Left lung (tissue), 10 donors: Measurements from ENCODE around the gene ZNF274. TPM values are rescaled to one million over a fixed set of nuclear protein-coding genes. Genes with fewer than 3 reads are reported as not detected.

Experiments
- ATAC-seq: fragments of 200-7000 bp; cut with Tn5 transposase; one replicate; pipeline ENCODE4 v1.9.1; 2020; ENCODE audit warnings: moderate library complexity
- DNase-seq, 4 donors: peaks; one replicate each; pipeline ENCODE4 v3.0.0-alpha.2; 2013 to 2020
- H3K27ac ChIP-seq, 2 donors: fragments of 200-600 bp; sonication (generic) in 1 of 2; one replicate each; pipeline versions ENCODE4 v1.5.0 to v1.8.0; 2020 to 2021
- H3K27me3 ChIP-seq, 2 donors: fragments of 200-600 bp; sonication (generic) in 1 of 2; one replicate each; pipeline versions ENCODE4 v1.5.0 to v1.8.0; 2020 to 2021
- H3K36me3 ChIP-seq, 2 donors: fragments of 200-600 bp; sonication (generic) in 1 of 2; one replicate each; pipeline versions ENCODE4 v1.5.0 to v1.8.0; 2020 to 2021
- H3K4me1 ChIP-seq, 2 donors: fragments of 200-600 bp; one replicate each; pipeline ENCODE4 v1.8.0; 2021
- H3K4me3 ChIP-seq, 2 donors: fragments of 200-600 bp; sonication (generic) in 1 of 2; one replicate each; pipeline versions ENCODE4 v1.5.0 to v1.8.0; 2020 to 2021; ENCODE audit warnings: mild to moderate bottlenecking in 1 of 2
- H3K9me3 ChIP-seq, 2 donors: fragments of 200-600 bp; sonication (generic) in 1 of 2; one replicate each; pipeline versions ENCODE4 v1.5.0 to v1.8.0; 2020 to 2021
- CTCF ChIP-seq, 2 donors: fragments of 200-600 bp; sonication (generic) in 1 of 2; IDR thresholded peaks; one replicate each; pipeline versions ENCODE4 v1.5.0 to v1.8.0; 2021; ENCODE audit warnings: antibody characterized with exemption in 2 of 2
- intact Hi-C, 2 donors: fragments of 100-400 bp; cut with DNase I; formaldehyde crosslinking; loops; one replicate each; pipeline versions ENCODE4 v1.11.2 to v1.14.2; 2022
- polyA plus RNA-seq, 6 donors: library from polyadenylated mRNA; unstranded; fragments of 120-200 nt; gene quantifications; one replicate each; pipeline ENCODE4 v1.2.1, GENCODE V29; 2013; ENCODE audit not compliant: insufficient read length in 6 of 6
- total RNA-seq, 2 donors: library from RNA; stranded (reverse); fragmentation: NEBNext Ultra II Directional; extraction: Animal tissue kit (Norgen Biotek cat#: 25700); gene quantifications; one replicate each; pipeline ENCODE4 v1.2.1, GENCODE V29; 2021
- donor health status: DM: no; HTN: yes; CAD: no.
- donor health status: DM: no; HTN: no; CAD: no.

ZNF274 gene
- total and polyA plus RNA-seq, 8 donors = 18.7 to 25.9 (median 21.8) TPM

GRCh38 chr19:58261968-58262921 is 79.4 kb downstream of the ZNF274 start:
- DNase-seq = no peak
- H3K4me3 ChIP-seq = no peak overlapping the region
- intact Hi-C loops = no loop called here
- peaks cover 32 to 99% of the 10 kb centered on the region in 2 donors for H3K9me3 ChIP-seq
- no peak overlapping the region for H3K27ac ChIP-seq
- no peak for ATAC-seq
- H3K36me3 ChIP-seq = peaks cover 0 to 100% of the 10 kb centered on the region in 2 donors
- TF ChIP-seq CTCF (IDR thresholded peaks at IDR 0.05) = no peak
- H3K4me1 ChIP-seq = no peaks in the 10 kb centered on the region
- no peaks in the 10 kb centered on the region for H3K27me3 ChIP-seq

GRCh38 chr19:58262922-58263296 is 80.0 kb downstream of the ZNF274 start:
- Histone ChIP-seq H3K36me3 (peaks cover 0 to 99% of the 10 kb centered on the region in 2 donors), H3K4me1 (no peaks in the 10 kb centered on the region), H3K9me3 (peaks cover 32 to 99% of the 10 kb centered on the region in 2 donors), H3K27ac (no peak overlapping the region), H3K27me3 (no peaks in the 10 kb centered on the region), H3K4me3 (no peak overlapping the region)
- DNase-seq (no peak), ATAC-seq (no peak)
- TF ChIP-seq CTCF (IDR thresholded peaks at IDR 0.05) = no peak
- intact Hi-C loops = no loop called here

Other genes with a start within 250 kb of the ZNF274 start
- 1 to 10 TPM; 8.0 to 9.4 TPM for gene ZNF418, start 247.7 kb upstream of the ZNF274 start, total RNA-seq
- 10 to 100 TPM; 27.6 to 43.6 (median 37.0) TPM for gene ZNF418, start 247.7 kb upstream of the ZNF274 start, polyA plus RNA-seq
- 1 to 10 TPM; 3.9 to 4.2 TPM for gene ZNF256, start 235.4 kb upstream of the ZNF274 start, total RNA-seq
- 10 to 100 TPM in 5 of 6 donors, 1 to 10 TPM in 1; 8.5 to 12.1 (median 10.6) TPM for gene ZNF256, start 235.4 kb upstream of the ZNF274 start, polyA plus RNA-seq
- 1 to 10 TPM in 1 of 2 donors, under 1 TPM in 1; 0.55 to 1.6 TPM for gene C19orf18, start 208.5 kb upstream of the ZNF274 start, total RNA-seq
- gene C19orf18, start 208.5 kb upstream of the ZNF274 start, polyA plus RNA-seq = 1 to 10 TPM; 2.3 to 5.7 (median 3.9) TPM
- gene ZNF606, start 180.2 kb upstream of the ZNF274 start, total RNA-seq = 10 to 100 TPM; 11.4 to 13.3 TPM
- gene ZNF606, start 180.2 kb upstream of the ZNF274 start, polyA plus RNA-seq = 10 to 100 TPM; 28.9 to 34.6 (median 31.3) TPM
- under 1 TPM in 1 of 2 donors, not detected in 1; 0.47 TPM for gene ZSCAN1, start 149.0 kb upstream of the ZNF274 start, total RNA-seq
- gene ZSCAN1, start 149.0 kb upstream of the ZNF274 start, polyA plus RNA-seq = 1 to 10 TPM; 1.4 to 3.4 (median 2.4) TPM
- gene ZNF135, start 123.8 kb upstream of the ZNF274 start, total RNA-seq = 1 to 10 TPM; 3.3 to 4.9 TPM
- gene ZNF135, start 123.8 kb upstream of the ZNF274 start, polyA plus RNA-seq = 10 to 100 TPM; 22.3 to 32.6 (median 29.0) TPM
- 10 to 100 TPM; 32.7 to 58.1 TPM for gene ZSCAN18, start 84.8 kb upstream of the ZNF274 start, total RNA-seq
- 10 to 100 TPM; 78.0 to 91.1 (median 84.7) TPM for gene ZSCAN18, start 84.8 kb upstream of the ZNF274 start, polyA plus RNA-seq
- 10 to 100 TPM in 1 of 2 donors, 1 to 10 TPM in 1; 7.9 to 11.7 TPM for gene ZNF329, start 32.3 kb upstream of the ZNF274 start, total RNA-seq
- gene ZNF329, start 32.3 kb upstream of the ZNF274 start, polyA plus RNA-seq = 10 to 100 TPM; 19.6 to 22.9 (median 21.0) TPM
- 10 to 100 TPM; 23.8 to 25.4 TPM for gene ZNF544, start 45.9 kb downstream of the ZNF274 start, total RNA-seq
- 10 to 100 TPM; 32.8 to 45.7 (median 38.5) TPM for gene ZNF544, start 45.9 kb downstream of the ZNF274 start, polyA plus RNA-seq
- gene ZNF8, start 95.9 kb downstream of the ZNF274 start, total RNA-seq = 1 to 10 TPM; 5.5 TPM
- 10 to 100 TPM in 3 of 6 donors, 1 to 10 TPM in 3; 9.4 to 10.6 (median 10.1) TPM for gene ZNF8, start 95.9 kb downstream of the ZNF274 start, polyA plus RNA-seq
- 10 to 100 TPM; 25.4 to 31.9 TPM for gene ERVK3-1, start 122.3 kb downstream of the ZNF274 start, total RNA-seq
- 10 to 100 TPM; 46.8 to 52.5 (median 49.4) TPM for gene ERVK3-1, start 122.3 kb downstream of the ZNF274 start, polyA plus RNA-seq
- gene ZSCAN22, start 143.9 kb downstream of the ZNF274 start, total RNA-seq = 1 to 10 TPM; 3.4 to 3.9 TPM
- gene ZSCAN22, start 143.9 kb downstream of the ZNF274 start, polyA plus RNA-seq = 1 to 10 TPM; 3.8 to 5.0 (median 4.2) TPM
- gene A1BG, start 170.4 kb downstream of the ZNF274 start, total RNA-seq = 10 to 100 TPM in 1 of 2 donors, 1 to 10 TPM in 1; 9.8 to 10.2 TPM
- 1 to 10 TPM in 4 of 6 donors, under 1 TPM in 2; 0.81 to 1.9 (median 1.5) TPM for gene A1BG, start 170.4 kb downstream of the ZNF274 start, polyA plus RNA-seq
- 1 to 10 TPM in 1 of 2 donors, under 1 TPM in 1; 0.76 to 1.2 TPM for gene ZNF497, start 179.7 kb downstream of the ZNF274 start, total RNA-seq
- 1 to 10 TPM; 3.0 to 4.4 (median 3.2) TPM for gene ZNF497, start 179.7 kb downstream of the ZNF274 start, polyA plus RNA-seq
- 1 to 10 TPM; 1.7 to 2.1 TPM for gene ZNF837, start 198.0 kb downstream of the ZNF274 start, total RNA-seq
- gene ZNF837, start 198.0 kb downstream of the ZNF274 start, polyA plus RNA-seq = 1 to 10 TPM; 1.9 to 3.7 (median 2.9) TPM
- gene RPS5, start 204.2 kb downstream of the ZNF274 start, total RNA-seq = 1,000 to 10,000 TPM in 1 of 2 donors, 100 to 1,000 TPM in 1; 842 to 1,045 TPM
- 1,000 to 10,000 TPM; 1,242 to 1,479 (median 1,313) TPM for gene RPS5, start 204.2 kb downstream of the ZNF274 start, polyA plus RNA-seq
- 1 to 10 TPM; 1.9 to 3.2 TPM for gene RNF225, start 212.6 kb downstream of the ZNF274 start, total RNA-seq
- not detected for gene RNF225, start 212.6 kb downstream of the ZNF274 start, polyA plus RNA-seq
- gene ZNF584, start 225.6 kb downstream of the ZNF274 start, total RNA-seq = 10 to 100 TPM in 1 of 2 donors, 1 to 10 TPM in 1; 7.4 to 12.7 TPM
- 10 to 100 TPM in 3 of 6 donors, 1 to 10 TPM in 3; 9.0 to 11.3 (median 10.0) TPM for gene ZNF584, start 225.6 kb downstream of the ZNF274 start, polyA plus RNA-seq